ENCODE measurements around the gene BMP3.

Gene BMP3

DNA sequence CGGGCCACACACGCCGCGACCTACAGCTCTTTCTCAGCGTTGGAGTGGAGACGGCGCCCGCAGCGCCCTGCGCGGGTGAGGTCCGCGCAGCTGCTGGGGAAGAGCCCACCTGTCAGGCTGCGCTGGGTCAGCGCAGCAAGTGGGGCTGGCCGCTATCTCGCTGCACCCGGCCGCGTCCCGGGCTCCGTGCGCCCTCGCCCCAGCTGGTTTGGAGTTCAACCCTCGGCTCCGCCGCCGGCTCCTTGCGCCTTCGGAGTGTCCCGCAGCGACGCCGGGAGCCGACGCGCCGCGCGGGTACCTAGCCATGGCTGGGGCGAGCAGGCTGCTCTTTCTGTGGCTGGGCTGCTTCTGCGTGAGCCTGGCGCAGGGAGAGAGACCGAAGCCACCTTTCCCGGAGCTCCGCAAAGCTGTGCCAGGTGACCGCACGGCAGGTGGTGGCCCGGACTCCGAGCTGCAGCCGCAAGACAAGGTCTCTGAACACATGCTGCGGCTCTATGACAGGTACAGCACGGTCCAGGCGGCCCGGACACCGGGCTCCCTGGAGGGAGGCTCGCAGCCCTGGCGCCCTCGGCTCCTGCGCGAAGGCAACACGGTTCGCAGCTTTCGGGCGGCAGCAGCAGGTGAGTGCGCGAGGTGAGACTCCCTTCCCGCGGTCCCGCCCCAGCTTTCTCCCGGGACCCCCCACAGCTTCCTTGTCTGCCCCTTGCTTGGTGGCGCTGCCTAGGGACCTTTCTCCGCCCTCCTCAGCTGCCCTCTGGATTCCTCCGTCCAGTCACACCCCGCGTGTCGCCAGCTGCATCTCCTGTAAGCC lies 678 bp downstream of the BMP3 start:
- in situ Hi-C loops (cut with HindIII; ENCODE audit: low sequenced_read_pairs) = no loop called here
- DNase-seq (ENCODE audit: low read depth, low spot score) = no peak
- H3K4me3 ChIP-seq (ENCODE audit: low read depth, low read length) = peak overlapping the region; percentile 40
- TF ChIP-seq, protein P1, sequence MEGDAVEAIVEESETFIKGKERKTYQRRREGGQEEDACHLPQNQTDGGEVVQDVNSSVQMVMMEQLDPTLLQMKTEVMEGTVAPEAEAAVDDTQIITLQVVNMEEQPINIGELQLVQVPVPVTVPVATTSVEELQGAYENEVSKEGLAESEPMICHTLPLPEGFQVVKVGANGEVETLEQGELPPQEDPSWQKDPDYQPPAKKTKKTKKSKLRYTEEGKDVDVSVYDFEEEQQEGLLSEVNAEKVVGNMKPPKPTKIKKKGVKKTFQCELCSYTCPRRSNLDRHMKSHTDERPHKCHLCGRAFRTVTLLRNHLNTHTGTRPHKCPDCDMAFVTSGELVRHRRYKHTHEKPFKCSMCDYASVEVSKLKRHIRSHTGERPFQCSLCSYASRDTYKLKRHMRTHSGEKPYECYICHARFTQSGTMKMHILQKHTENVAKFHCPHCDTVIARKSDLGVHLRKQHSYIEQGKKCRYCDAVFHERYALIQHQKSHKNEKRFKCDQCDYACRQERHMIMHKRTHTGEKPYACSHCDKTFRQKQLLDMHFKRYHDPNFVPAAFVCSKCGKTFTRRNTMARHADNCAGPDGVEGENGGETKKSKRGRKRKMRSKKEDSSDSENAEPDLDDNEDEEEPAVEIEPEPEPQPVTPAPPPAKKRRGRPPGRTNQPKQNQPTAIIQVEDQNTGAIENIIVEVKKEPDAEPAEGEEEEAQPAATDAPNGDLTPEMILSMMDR (IDR thresholded peaks at IDR 0.05; ENCODE audit: low read depth, low read length) = no peak

GRCh38 chr4:81031796-81032551 lies 1.5 kb downstream of the BMP3 start:
- TF ChIP-seq, protein P1 (IDR thresholded peaks at IDR 0.05; ENCODE audit: low read depth, low read length) = no peak
- in situ Hi-C loops (cut with HindIII; ENCODE audit: low sequenced_read_pairs) = no loop called here

GRCh38 chr4:81032771-81033684 lies 2.5 kb downstream of the BMP3 start:
- DNase-seq (ENCODE audit: low read depth, low spot score) = no peak
- TF ChIP-seq, protein P1 (IDR thresholded peaks at IDR 0.05; ENCODE audit: low read depth, low read length) = no peak
- in situ Hi-C loops (cut with HindIII; ENCODE audit: low sequenced_read_pairs) = no loop called here
- H3K4me3 ChIP-seq (ENCODE audit: low read depth, low read length) = no peak overlapping the region

More at GRCh38 chr4:81031796-81032551, 1.5 kb downstream of the BMP3 start:
- no peak for DNase-seq (ENCODE audit: low read depth, low spot score)
- no peak overlapping the region for H3K4me3 ChIP-seq (ENCODE audit: low read depth, low read length)

- in situ Hi-C loops (cut with HindIII; ENCODE audit: low sequenced_read_pairs) = no loop called here
- H3K4me3 ChIP-seq (ENCODE audit: low read depth, low read length) = no peak overlapping the region
- TF ChIP-seq, protein P1 (IDR thresholded peaks at IDR 0.05; ENCODE audit: low read depth, low read length) = no peak
- no peak for DNase-seq (ENCODE audit: low read depth, low spot score)
Measured at GRCh38 chr4:81038636-81039350, 8.3 kb downstream of the BMP3 start.

GRCh38 chr4:81039351-81039972 lies 9.0 kb downstream of the BMP3 start:
- in situ Hi-C loops (cut with HindIII; ENCODE audit: low sequenced_read_pairs) = no loop called here
- H3K4me3 ChIP-seq (ENCODE audit: low read depth, low read length) = no peak overlapping the region
- no peak for DNase-seq (ENCODE audit: low read depth, low spot score)
- TF ChIP-seq, protein P1 (IDR thresholded peaks at IDR 0.05; ENCODE audit: low read depth, low read length) = no peak
